PFSK-1 (cell line): ENCODE results near the gene PPP1R3D.

Source experiments
- FOXP2 ChIP-seq: optimal IDR thresholded peaks from 2 replicates; pipeline ENCODE3; 2011; ENCODE audit warnings: borderline replicate concordance, control low read depth, inconsistent platforms; ENCODE audit not compliant: insufficient read depth; ENCODE audit errors: extremely low read length, extremely low read depth
- POLR2AphosphoS5 ChIP-seq: IDR thresholded peaks from 2 replicates; pipeline ENCODE4 v1.6.1; 2012; ENCODE audit warnings: low read depth, mild to moderate bottlenecking, control low read depth, low read length, moderate library complexity
- SIN3A ChIP-seq: IDR thresholded peaks from 2 replicates; pipeline ENCODE4 v1.6.1; 2012; ENCODE audit warnings: mild to moderate bottlenecking, low read length, moderate library complexity, borderline replicate concordance; ENCODE audit not compliant: insufficient read depth
- TAF1 ChIP-seq: IDR thresholded peaks from 2 replicates; pipeline ENCODE4 v1.6.1; 2012; ENCODE audit warnings: low read length, control low read depth, borderline replicate concordance; ENCODE audit not compliant: insufficient read depth
- TF ChIP-seq, protein P1 (sequence below), 2 experiments: IDR thresholded peaks; 2 replicates each; pipeline versions ENCODE4 v1.6.1 to v1.8.0; 2011 to 2012; ENCODE audit warnings: low read depth in 2 of 2, low read length in 2 of 2, control low read depth in 1 of 2, inconsistent platforms in 1 of 2, mild to moderate bottlenecking in 1 of 2, moderate library complexity in 1 of 2; ENCODE audit not compliant: insufficient read depth in 1 of 2

The PPP1R3D gene

DNA sequence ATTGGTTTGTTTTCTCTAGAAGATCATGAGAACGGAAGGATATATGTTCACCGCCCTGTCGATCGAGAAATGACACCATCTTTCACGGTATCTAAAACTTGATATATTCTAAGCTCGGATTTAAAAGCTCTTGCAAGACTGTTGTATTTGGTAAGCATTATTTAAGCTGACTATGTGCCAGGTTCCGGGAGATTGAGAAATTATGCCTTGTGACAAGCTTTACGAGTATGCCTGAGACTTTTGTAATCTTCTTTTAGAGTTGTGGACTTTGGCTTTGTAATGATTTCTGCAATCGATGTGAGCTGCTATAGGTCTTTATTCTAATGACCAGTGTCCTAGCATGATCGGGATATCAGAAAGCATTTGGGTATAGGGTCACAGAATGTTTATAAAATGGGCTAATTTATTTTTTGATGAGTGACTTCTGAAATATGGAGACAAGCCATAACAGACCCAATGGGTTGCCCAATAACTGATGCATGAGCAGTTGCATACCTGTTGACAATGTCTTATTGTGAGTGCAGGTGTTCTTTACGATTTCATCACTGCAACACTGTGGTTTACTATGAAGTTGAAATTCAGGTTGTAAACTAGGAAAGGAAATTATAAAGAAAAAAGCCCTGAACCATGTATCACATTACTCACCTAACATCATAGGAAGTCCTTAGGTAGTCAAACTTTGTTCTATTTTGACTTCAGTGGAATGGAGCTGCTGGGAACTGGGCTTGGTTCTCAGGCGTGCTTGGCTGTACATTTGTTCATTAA is 32.1 kb upstream of the PPP1R3D start:
- TF ChIP-seq TAF1 = no peak
- no peak for TF ChIP-seq FOXP2
- TF ChIP-seq POLR2AphosphoS5 = no peak
- no peak for TF ChIP-seq SIN3A
- TF ChIP-seq, protein P1, sequence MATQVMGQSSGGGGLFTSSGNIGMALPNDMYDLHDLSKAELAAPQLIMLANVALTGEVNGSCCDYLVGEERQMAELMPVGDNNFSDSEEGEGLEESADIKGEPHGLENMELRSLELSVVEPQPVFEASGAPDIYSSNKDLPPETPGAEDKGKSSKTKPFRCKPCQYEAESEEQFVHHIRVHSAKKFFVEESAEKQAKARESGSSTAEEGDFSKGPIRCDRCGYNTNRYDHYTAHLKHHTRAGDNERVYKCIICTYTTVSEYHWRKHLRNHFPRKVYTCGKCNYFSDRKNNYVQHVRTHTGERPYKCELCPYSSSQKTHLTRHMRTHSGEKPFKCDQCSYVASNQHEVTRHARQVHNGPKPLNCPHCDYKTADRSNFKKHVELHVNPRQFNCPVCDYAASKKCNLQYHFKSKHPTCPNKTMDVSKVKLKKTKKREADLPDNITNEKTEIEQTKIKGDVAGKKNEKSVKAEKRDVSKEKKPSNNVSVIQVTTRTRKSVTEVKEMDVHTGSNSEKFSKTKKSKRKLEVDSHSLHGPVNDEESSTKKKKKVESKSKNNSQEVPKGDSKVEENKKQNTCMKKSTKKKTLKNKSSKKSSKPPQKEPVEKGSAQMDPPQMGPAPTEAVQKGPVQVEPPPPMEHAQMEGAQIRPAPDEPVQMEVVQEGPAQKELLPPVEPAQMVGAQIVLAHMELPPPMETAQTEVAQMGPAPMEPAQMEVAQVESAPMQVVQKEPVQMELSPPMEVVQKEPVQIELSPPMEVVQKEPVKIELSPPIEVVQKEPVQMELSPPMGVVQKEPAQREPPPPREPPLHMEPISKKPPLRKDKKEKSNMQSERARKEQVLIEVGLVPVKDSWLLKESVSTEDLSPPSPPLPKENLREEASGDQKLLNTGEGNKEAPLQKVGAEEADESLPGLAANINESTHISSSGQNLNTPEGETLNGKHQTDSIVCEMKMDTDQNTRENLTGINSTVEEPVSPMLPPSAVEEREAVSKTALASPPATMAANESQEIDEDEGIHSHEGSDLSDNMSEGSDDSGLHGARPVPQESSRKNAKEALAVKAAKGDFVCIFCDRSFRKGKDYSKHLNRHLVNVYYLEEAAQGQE (IDR thresholded peaks at IDR 0.05; ENCODE audit: insufficient read depth in 1 of 2, low read depth in 2 of 2, low read length in 2 of 2) = no peak

GRCh38 chr20:59971428-59971827 is 31.3 kb upstream of the PPP1R3D start:
- TF ChIP-seq, protein P1 (IDR thresholded peaks at IDR 0.05; ENCODE audit: insufficient read depth in 1 of 2, low read depth in 2 of 2, low read length in 2 of 2) = no peak
- TF ChIP-seq FOXP2 = no peak
- TF ChIP-seq TAF1 = no peak
- TF ChIP-seq POLR2AphosphoS5 = no peak
- TF ChIP-seq SIN3A = no peak

- TF ChIP-seq FOXP2 = no peak
- no peak for TF ChIP-seq SIN3A
- TF ChIP-seq, protein P1 (IDR thresholded peaks at IDR 0.05; ENCODE audit: insufficient read depth in 1 of 2, low read depth in 2 of 2, low read length in 2 of 2) = no peak
- TF ChIP-seq TAF1 = no peak
- TF ChIP-seq POLR2AphosphoS5 = no peak
These were observed 26.3 kb upstream of the PPP1R3D start for GRCh38 chr20:59966428-59966827.

- TF ChIP-seq, protein P1 (IDR thresholded peaks at IDR 0.05; ENCODE audit: insufficient read depth in 1 of 2, low read depth in 2 of 2, low read length in 2 of 2) = no peak
- TF ChIP-seq POLR2AphosphoS5 (no peak), TAF1 (no peak), SIN3A (no peak), FOXP2 (no peak)
These were observed 22.1 kb upstream of the PPP1R3D start for GRCh38 chr20:59962155-59962554.

GRCh38 chr20:59961423-59961822 is 21.3 kb upstream of the PPP1R3D start:
- TF ChIP-seq SIN3A (no peak), FOXP2 (no peak), POLR2AphosphoS5 (no peak), TAF1 (no peak)
- TF ChIP-seq, protein P1 (IDR thresholded peaks at IDR 0.05; ENCODE audit: insufficient read depth in 1 of 2, low read depth in 2 of 2, low read length in 2 of 2) = no peak
